Liver (tissue), 9 donors: ENCODE measurements around the gene RNF157. TPM values are rescaled to one million over a fixed set of nuclear protein-coding genes. Genes with fewer than 3 reads are reported as not detected.

Experiments used
- DNase-seq: peaks from one replicate; pipeline ENCODE4 v3.0.0-alpha.2; 2017; ENCODE audit warnings: low spot score
- H3K27ac ChIP-seq, 2 donors: one replicate each; pipeline ENCODE4 v1.7.0; 2013; ENCODE audit warnings: inconsistent platforms in 2 of 2, low read length in 2 of 2, control low read depth in 1 of 2, low read depth in 1 of 2, mild to moderate bottlenecking in 1 of 2
- H3K27me3 ChIP-seq, 4 donors: one replicate each; pipeline versions ENCODE4 v1.6.1 to v1.7.0; 2013; ENCODE audit warnings: low read length in 3 of 4, inconsistent platforms in 1 of 4, mild to moderate bottlenecking in 1 of 4, moderate library complexity in 1 of 4; ENCODE audit not compliant: control insufficient read depth in 4 of 4, insufficient read depth in 4 of 4
- H3K36me3 ChIP-seq, 4 donors: one replicate each; pipeline versions ENCODE4 v1.6.1 to v1.7.0; 2013; ENCODE audit warnings: low read length in 3 of 4, mild to moderate bottlenecking in 3 of 4, low read depth in 1 of 4, moderate library complexity in 1 of 4; ENCODE audit not compliant: control insufficient read depth in 4 of 4, insufficient read depth in 3 of 4
- H3K4me1 ChIP-seq, 4 donors: one replicate each; pipeline versions ENCODE4 v1.6.1 to v1.7.0; 2013; ENCODE audit warnings: low read length in 3 of 4, mild to moderate bottlenecking in 3 of 4, moderate library complexity in 1 of 4; ENCODE audit not compliant: control insufficient read depth in 4 of 4, insufficient read depth in 4 of 4
- H3K4me3 ChIP-seq, 3 donors: one replicate each; pipeline versions ENCODE4 v1.6.1 to v1.7.0; 2013; ENCODE audit warnings: low read length in 3 of 3, control low read depth in 1 of 3, low read depth in 1 of 3, mild to moderate bottlenecking in 1 of 3
- H3K9ac ChIP-seq, 2 donors: one replicate each; pipeline ENCODE4 v1.7.0; 2013; ENCODE audit warnings: low read length in 2 of 2, mild to moderate bottlenecking in 2 of 2, moderate library complexity in 2 of 2, control low read depth in 1 of 2, low read depth in 1 of 2
- H3K9me3 ChIP-seq, 4 donors: one replicate each; pipeline versions ENCODE4 v1.6.1 to v1.7.0; 2013; ENCODE audit warnings: low read length in 3 of 4; ENCODE audit not compliant: control insufficient read depth in 4 of 4
- ATF3 ChIP-seq: IDR thresholded peaks from 2 replicates; pipeline ENCODE4 v1.6.1; 2016; ENCODE audit warnings: antibody characterized with exemption
- CTCF ChIP-seq: fragments of 150-350 bp; IDR thresholded peaks from 2 replicates; pipeline ENCODE4 v1.5.1; 2017; ENCODE audit warnings: improper control_type of control experiment, low read depth, low read length; ENCODE audit not compliant: missing input control
- EGR1 ChIP-seq, 2 donors: IDR thresholded peaks; 2 replicates each; pipeline ENCODE4 v1.6.1; 2016 to 2018; ENCODE audit warnings: antibody characterized with exemption in 2 of 2, low read depth in 2 of 2
- FOXA1 ChIP-seq: IDR thresholded peaks from 2 replicates; pipeline ENCODE4 v1.6.1; 2016; ENCODE audit warnings: antibody characterized with exemption
- FOXA2 ChIP-seq: IDR thresholded peaks from 2 replicates; pipeline ENCODE4 v1.6.1; 2016; ENCODE audit warnings: antibody characterized with exemption
- GABPA ChIP-seq, 2 donors: IDR thresholded peaks in 1 of 2; conservative IDR thresholded peaks in 1 of 2; 2 replicates each; pipeline ENCODE4 v1.6.1; 2016; ENCODE audit warnings: antibody characterized with exemption in 2 of 2, mild to moderate bottlenecking in 1 of 2, moderate library complexity in 1 of 2
- HNF4A ChIP-seq, 2 donors: conservative IDR thresholded peaks; 2 replicates each; pipeline ENCODE4 v1.6.1; 2016; ENCODE audit warnings: antibody characterized with exemption in 2 of 2, mild to moderate bottlenecking in 2 of 2
- HNF4G ChIP-seq: IDR thresholded peaks from 2 replicates; pipeline ENCODE4 v1.6.1; 2016; ENCODE audit warnings: antibody characterized with exemption
- JUND ChIP-seq, 2 donors: IDR thresholded peaks; 2 replicates each; pipeline ENCODE4 v1.6.1; 2016; ENCODE audit warnings: antibody characterized with exemption in 2 of 2
- MAX ChIP-seq: IDR thresholded peaks from 2 replicates; pipeline ENCODE4 v1.6.1; 2016; ENCODE audit warnings: antibody characterized with exemption
- NR2F2 ChIP-seq: IDR thresholded peaks from 2 replicates; pipeline ENCODE4 v1.6.1; 2016; ENCODE audit warnings: antibody characterized with exemption
- RAD21 ChIP-seq, 2 donors: IDR thresholded peaks; 2 replicates each; pipeline ENCODE4 v1.6.1; 2016; ENCODE audit warnings: antibody characterized with exemption in 2 of 2, mild to moderate bottlenecking in 2 of 2
- REST ChIP-seq: IDR thresholded peaks from 2 replicates; pipeline ENCODE4 v1.6.1; 2016; ENCODE audit warnings: antibody characterized with exemption, mild to moderate bottlenecking
- RXRA ChIP-seq, 2 donors: IDR thresholded peaks; 2 replicates each; pipeline ENCODE4 v1.6.1; 2017 to 2018; ENCODE audit warnings: antibody characterized with exemption in 2 of 2, mild to moderate bottlenecking in 1 of 2
- SP1 ChIP-seq: IDR thresholded peaks from 2 replicates; pipeline ENCODE4 v1.6.1; 2018; ENCODE audit warnings: antibody characterized with exemption, mild to moderate bottlenecking
- TAF1 ChIP-seq: conservative IDR thresholded peaks from 2 replicates; pipeline ENCODE4 v1.6.1; 2016; ENCODE audit warnings: antibody characterized with exemption, mild to moderate bottlenecking
- YY1 ChIP-seq: IDR thresholded peaks from 2 replicates; pipeline ENCODE4 v1.6.1; 2016; ENCODE audit warnings: antibody characterized with exemption, mild to moderate bottlenecking
- WGBS: extraction: QIAGEN DNeasy Blood & Tissue Kit; methylation state at CpG from one replicate; pipeline ENCODE4 v1.1.7; 2013; 5-methylcytosine and 5-hydroxymethylcytosine counted together
- polyA plus RNA-seq, 2 donors: library from polyadenylated mRNA; stranded (reverse) in 1 of 2; unstranded in 1 of 2; fragments of 200-250 nt in 1 of 2; fragments of >200 nt in 1 of 2; fragmentation: Nextera tagmentation in 1 of 2; extraction: Ambion mirVana in 1 of 2; gene quantifications; one replicate each; pipeline versions ENCODE4 v1.2.1 to v1.2.3, GENCODE V29; 2013 to 2015
- total RNA-seq, 2 donors: library from RNA; depleted of rRNA; stranded (reverse); fragments of >200 nt; gene quantifications; one replicate each; pipeline ENCODE4 v1.2.3, GENCODE V29; 2014
- TF ChIP-seq, protein P1 (sequence below): IDR thresholded peaks from 2 replicates; pipeline ENCODE4 v1.6.1; 2016; ENCODE audit warnings: antibody characterized with exemption
- donor health status: healthy.
- donor health status: healthy.
- donor health status: healthy.
- donor health status: healthy.
- donor health status: healthy.

Gene RNF157
- total and polyA plus RNA-seq, 4 donors, result 0.42 to 2.9 (median 0.66) TPM

DNA sequence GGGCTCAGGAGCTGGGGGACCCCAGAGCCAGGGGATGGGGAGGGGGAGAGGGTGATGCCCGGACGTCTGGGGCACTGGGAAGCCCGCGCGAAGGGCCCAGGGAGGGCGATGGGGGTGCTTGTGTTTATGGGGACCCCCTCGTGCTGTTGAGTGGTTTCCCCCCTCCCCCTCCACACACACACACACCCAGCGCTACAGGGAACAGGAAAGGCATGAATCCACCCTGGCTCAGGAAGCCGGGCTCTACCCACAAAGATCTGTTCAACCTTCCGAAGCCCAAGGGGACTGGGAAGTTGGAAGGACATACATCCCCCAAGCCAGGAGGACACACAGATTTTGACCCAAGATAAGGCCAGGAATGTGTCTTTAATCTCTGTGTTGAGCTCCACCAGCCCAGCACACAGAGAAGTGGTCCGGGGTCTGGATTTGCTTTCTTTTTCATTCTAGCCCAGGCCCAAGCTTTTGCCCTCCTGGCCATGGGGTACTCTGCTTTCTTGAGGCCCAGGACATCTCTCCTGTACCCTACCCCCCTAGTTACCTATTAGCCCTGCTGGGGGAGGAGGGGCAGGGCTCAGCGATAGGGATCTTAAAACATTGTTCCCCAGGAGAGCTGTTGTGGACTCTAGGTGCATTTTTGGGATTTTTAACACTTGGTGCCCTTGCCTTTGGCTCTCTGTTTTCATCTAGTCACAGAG is 26.1 kb upstream of the RNF157 start:
- 6% methylated on average over 12 of the region's 12 CpGs for WGBS
- DNase-seq, result no peak
- peak overlapping the region; percentile 51 to 77 for H3K9ac ChIP-seq

More for the DNA sequence above, 26.1 kb upstream of the RNF157 start:
- Histone ChIP-seq H3K27ac (peak overlapping the region; percentile 91 to 96), H3K9me3 (no peaks in the 10 kb centered on the region), H3K36me3 (peaks cover 0 to 2% (median 0%) of the 10 kb centered on the region in 4 donors), H3K4me1 (peaks cover 9 to 43% (median 29%) of the 10 kb centered on the region in 4 donors), H3K27me3 (no peaks in the 10 kb centered on the region), H3K4me3 (peak overlapping the region; percentile 68 to 97 (median 87))
- TF ChIP-seq, protein P1, sequence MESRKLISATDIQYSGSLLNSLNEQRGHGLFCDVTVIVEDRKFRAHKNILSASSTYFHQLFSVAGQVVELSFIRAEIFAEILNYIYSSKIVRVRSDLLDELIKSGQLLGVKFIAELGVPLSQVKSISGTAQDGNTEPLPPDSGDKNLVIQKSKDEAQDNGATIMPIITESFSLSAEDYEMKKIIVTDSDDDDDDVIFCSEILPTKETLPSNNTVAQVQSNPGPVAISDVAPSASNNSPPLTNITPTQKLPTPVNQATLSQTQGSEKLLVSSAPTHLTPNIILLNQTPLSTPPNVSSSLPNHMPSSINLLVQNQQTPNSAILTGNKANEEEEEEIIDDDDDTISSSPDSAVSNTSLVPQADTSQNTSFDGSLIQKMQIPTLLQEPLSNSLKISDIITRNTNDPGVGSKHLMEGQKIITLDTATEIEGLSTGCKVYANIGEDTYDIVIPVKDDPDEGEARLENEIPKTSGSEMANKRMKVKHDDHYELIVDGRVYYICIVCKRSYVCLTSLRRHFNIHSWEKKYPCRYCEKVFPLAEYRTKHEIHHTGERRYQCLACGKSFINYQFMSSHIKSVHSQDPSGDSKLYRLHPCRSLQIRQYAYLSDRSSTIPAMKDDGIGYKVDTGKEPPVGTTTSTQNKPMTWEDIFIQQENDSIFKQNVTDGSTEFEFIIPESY, result no peak
- TF ChIP-seq RXRA (IDR thresholded peaks at IDR 0.05), result no peak
- TF ChIP-seq FOXA1, result no peak
- TF ChIP-seq HNF4A (conservative IDR thresholded peaks at IDR 0.05), result no peak
- TF ChIP-seq TAF1, result no peak
- TF ChIP-seq ATF3, result no peak
- no peak for TF ChIP-seq GABPA (IDR thresholded peaks at IDR 0.05 in 1 of 2, conservative IDR thresholded peaks at IDR 0.05 in 1 of 2)
- TF ChIP-seq REST, result no peak
- TF ChIP-seq FOXA2, result no peak
- no peak for TF ChIP-seq EGR1 (IDR thresholded peaks at IDR 0.05; ENCODE audit: low read depth in 2 of 2)
- no peak for TF ChIP-seq JUND (IDR thresholded peaks at IDR 0.05)
- no peak for TF ChIP-seq RAD21 (IDR thresholded peaks at IDR 0.05)
- no peak for TF ChIP-seq HNF4G
- no peak for TF ChIP-seq NR2F2
- TF ChIP-seq YY1, result no peak
- TF ChIP-seq SP1, result no peak
- no peak for TF ChIP-seq MAX
- TF ChIP-seq CTCF, result no peak
